ENCODE results near the gene TRIB2. TPM values are rescaled to one million over a fixed set of nuclear protein-coding genes. Genes with fewer than 3 reads are reported as not detected.

TRIB2 gene
- total RNA-seq, 1 donor from 2014 or later = 32.1 TPM

GRCh38 chr2:12717191-12718014 lies 667 bp downstream of the TRIB2 start:
- intact Hi-C loops (cut with DNase I) = loop anchor here (5.0 to 10.0 kb wide), 9 partner anchors 90 to 893 kb away; no protein-coding TSS in a partner anchor
- ATAC-seq (ENCODE audit: poor library complexity) (peak; percentile 53), DNase-seq (peak; percentile 77)

DNA sequence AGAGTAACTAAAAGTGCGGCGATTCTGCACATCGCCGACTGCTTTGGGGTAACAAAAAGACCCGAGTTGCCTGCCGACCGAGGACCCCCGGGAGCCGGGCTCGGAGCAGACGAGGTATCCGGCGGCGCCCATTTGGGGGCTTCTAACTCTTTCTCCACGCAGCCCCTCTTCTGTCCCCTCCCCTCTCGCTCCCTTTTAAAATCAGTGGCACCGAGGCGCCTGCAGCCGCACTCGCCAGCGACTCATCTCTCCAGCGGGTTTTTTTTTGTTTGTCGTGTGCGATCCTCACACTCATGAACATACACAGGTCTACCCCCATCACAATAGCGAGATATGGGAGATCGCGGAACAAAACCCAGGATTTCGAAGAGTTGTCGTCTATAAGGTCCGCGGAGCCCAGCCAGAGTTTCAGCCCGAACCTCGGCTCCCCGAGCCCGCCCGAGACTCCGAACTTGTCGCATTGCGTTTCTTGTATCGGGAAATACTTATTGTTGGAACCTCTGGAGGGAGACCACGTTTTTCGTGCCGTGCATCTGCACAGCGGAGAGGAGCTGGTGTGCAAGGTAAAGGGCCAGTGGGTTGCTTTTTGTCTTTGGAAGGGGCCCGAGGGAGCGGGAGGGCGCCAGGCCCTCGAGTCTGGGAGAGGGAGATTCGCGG lies 1.4 kb downstream of the TRIB2 start:
- no peak for ATAC-seq (ENCODE audit: poor library complexity)
- DNase-seq = no peak
- intact Hi-C loops (cut with DNase I) = loop anchor here (5.0 to 10.0 kb wide), 9 partner anchors 89 to 893 kb away; no protein-coding TSS in a partner anchor

DNA sequence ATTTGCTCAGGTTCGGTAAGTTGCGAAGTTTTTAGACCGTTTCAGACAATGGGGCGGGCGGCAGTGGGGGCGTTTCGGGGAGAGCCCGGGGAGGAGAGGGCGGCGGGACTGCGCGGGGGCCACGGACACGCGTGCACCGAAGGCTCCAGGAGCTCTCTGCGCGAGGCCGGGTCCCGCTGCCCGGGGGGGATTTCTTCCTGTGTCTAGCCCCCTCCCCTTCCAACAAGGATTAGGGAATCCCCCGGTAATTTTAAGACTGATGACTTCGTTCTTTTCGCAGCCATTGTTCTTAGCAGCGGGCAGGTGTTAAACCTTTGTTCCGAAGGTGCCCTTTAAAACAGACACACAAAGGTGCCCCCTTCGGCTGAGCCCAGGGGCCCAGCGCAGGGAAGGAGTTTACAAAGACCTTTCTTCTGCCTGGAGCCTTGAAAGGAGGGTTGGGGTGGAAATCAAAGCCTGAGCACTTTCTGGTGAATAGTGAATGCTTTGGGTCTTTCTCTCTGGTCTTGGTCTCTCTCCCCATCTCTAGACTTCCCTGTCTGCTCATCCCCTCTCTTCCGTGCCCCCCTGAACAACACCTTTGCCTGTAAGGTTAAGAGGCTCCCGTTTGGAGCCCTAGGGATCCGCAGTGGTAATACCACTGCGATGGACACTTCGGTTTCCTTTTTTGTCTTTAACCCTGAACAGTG lies 2.1 kb downstream of the TRIB2 start:
- intact Hi-C loops (cut with DNase I) = loop anchor here (5.0 to 10.0 kb wide), 9 partner anchors 88 to 894 kb away; no protein-coding TSS in a partner anchor

GRCh38 chr2:12719400-12720277 lies 2.9 kb downstream of the TRIB2 start:
- ATAC-seq (ENCODE audit: poor library complexity) = no peak
- intact Hi-C loops (cut with DNase I) = loop anchor here (5.0 to 10.0 kb wide), 10 partner anchors 88 to 895 kb away; no protein-coding TSS in a partner anchor
- no peak for DNase-seq

More for the DNA sequence above, 2.1 kb downstream of the TRIB2 start:
- ATAC-seq (ENCODE audit: poor library complexity) = no peak
- DNase-seq = no peak

DNA sequence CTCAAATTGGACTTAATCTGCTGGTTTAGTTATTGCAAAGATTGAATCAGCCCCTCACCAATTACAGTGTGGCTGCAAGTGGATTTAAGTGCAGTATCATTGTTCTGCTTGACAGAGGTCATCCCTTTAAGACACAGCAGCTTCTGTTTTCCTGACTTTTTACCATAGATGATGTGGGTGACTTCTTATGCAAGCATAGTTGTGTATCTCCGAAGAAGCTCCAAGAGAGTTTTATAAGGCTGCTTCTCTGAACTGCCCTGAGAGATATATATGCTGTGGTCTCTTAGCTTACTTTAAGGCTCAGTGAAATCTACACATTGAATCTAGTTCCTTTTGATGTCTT lies 3.5 kb downstream of the TRIB2 start:
- DNase-seq = no peak
- intact Hi-C loops (cut with DNase I) = loop anchor here (5.0 kb wide), 1 partner anchor 197 kb away; no protein-coding TSS in a partner anchor
- ATAC-seq (ENCODE audit: poor library complexity) = no peak

- intact Hi-C loops (cut with DNase I) = loop anchor here (5.0 kb wide), 1 partner anchor 196 kb away; no protein-coding TSS in a partner anchor
- no peak for DNase-seq
- no peak for ATAC-seq (ENCODE audit: poor library complexity)
These were observed 4.1 kb downstream of the TRIB2 start for GRCh38 chr2:12720754-12721378.

- intact Hi-C loops (cut with DNase I) = loop anchor here (5.0 kb wide), 1 partner anchor 195 kb away; no protein-coding TSS in a partner anchor
- DNase-seq (no peak), ATAC-seq (ENCODE audit: poor library complexity) (no peak)
These were observed 5.1 kb downstream of the TRIB2 start for GRCh38 chr2:12721566-12722446.

GRCh38 chr2:12722447-12723316 lies 5.9 kb downstream of the TRIB2 start:
- no peak for DNase-seq
- no peak for ATAC-seq (ENCODE audit: poor library complexity)
- intact Hi-C loops (cut with DNase I) = loop anchor here (5.0 kb wide), 1 partner anchor 195 kb away; no protein-coding TSS in a partner anchor

DNA sequence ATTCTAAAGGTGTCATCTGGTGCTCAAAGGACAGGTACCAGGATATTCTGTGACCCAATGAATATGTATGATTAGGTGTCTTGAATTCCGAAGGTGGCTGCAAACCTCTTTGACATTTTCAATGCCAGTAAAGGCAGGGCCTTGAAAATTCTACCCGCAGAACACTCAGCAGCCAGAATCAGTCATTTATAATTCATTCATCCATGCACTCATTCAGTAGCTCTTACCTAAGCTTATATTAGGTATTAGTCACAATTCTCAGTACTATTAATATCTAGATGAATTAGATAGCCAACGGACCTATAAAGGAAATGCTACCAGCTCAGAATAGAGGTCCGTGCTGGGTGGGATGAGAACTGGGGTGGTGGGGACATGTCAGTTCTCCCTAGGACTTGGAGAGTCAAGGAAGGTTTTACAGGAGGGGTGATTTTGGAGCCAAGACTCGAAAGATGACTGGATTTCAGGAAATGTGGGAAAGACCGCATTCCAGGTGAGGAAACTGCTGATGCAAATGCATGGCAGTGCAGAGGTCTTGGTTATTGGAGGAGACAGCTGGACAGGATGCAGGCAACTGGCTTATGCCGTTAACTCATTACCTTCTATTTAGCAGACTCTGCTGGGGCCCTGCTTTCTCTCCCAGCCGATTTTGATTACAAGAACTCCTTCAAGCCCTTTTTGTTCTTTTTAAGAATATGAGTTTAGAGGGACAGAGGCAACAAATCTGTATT lies 7.2 kb downstream of the TRIB2 start:
- intact Hi-C loops (cut with DNase I) = loop anchor here (5.0 kb wide), 1 partner anchor 193 kb away; no protein-coding TSS in a partner anchor
- ATAC-seq (ENCODE audit: poor library complexity) = no peak
- no peak for DNase-seq

GRCh38 chr2:12725233-12726187 lies 8.8 kb downstream of the TRIB2 start:
- intact Hi-C loops (cut with DNase I) = no loop called here
- peak; percentile 69 for ATAC-seq (ENCODE audit: poor library complexity)
- DNase-seq = no peak

DNA sequence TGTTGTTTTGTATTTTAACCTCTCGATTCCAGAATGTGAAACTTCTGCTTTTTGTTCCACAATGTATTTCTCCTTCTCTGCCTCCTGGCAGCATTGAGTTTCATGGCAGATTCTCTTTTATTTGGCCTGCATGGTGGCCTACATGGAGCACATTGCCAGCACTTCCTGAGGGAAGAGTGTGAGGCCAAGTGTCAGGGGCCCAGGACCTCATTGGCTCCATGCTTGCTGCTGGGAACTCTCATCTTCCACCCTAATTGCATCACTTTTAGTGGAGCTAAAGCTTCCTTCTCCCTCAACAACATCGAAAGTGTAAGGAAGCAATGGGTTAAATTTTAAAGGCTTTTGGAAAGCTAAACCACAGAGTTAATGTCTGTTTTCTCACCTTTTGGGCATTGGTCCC lies 9.5 kb downstream of the TRIB2 start:
- intact Hi-C loops (cut with DNase I) = no loop called here
- ATAC-seq (ENCODE audit: poor library complexity) (no peak), DNase-seq (no peak)

DNA sequence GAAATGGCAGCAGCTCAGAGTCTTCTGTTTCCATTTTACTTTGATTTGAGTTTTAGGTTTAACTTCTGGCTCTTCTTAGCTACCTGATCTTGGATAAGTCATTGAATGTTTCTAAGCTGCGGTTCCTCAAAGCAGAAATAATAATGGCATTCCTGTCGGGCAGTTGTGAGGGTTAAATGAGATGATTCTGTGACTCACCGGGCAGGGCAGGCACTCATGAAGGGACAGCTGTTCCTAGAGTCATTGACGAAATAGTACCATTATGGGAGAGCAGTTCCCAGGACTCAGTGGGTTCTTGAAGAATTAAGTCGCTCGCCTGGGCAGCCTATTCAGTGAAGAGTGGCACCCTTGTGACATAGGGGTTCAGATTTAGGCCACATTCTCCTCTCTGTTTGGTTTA lies 10.3 kb downstream of the TRIB2 start:
- intact Hi-C loops (cut with DNase I) = no loop called here
- no peak for DNase-seq
- ATAC-seq (ENCODE audit: poor library complexity) = no peak

DNA sequence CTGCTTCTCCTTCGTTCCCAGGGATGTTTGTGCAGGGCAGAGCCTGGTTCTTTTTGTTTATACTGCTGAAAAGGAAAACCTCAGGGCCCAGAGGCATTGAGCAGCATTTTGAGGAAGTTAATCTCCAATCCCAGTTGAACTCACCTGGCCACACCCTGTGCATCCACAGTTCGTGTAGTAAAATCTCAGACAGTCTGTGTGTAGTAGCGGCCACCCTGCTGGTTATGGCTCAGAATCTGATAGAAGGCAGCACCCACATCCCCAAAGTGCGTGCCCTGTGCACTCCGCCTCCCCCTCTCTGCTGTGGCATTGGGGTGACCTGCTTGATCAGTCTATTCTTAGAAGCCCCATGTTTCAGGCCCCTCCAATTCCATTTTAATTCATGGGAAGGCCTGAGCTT lies 10.9 kb downstream of the TRIB2 start:
- no peak for DNase-seq
- ATAC-seq (ENCODE audit: poor library complexity) = no peak
- intact Hi-C loops (cut with DNase I) = no loop called here

DNA sequence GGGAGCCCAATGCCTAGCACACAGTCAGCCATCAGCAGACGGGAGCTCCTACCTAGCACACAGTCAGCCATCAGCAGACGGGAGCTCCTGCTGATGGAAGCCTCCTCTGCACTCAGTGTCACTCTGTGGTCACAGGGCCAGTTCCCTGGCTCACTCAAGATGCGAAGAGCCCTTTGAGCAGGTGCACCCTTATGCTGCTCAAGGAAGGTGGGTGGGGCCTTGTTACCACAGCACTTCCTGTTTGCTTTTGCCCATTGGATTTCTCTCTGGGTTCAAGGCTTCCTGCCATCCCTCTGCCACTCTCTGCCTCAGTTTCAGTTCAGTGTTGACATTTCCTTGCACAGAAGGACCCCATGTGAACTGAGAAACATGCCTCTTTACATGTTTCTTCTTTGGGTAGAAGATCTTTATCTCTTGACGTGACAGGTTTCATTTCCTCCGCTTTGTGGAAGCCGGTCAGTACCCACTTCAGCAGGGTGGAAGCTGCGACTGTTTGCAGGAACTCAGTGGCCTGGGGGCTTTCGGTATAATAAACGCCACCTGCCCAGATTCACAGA lies 11.6 kb downstream of the TRIB2 start:
- DNase-seq (no peak), ATAC-seq (ENCODE audit: poor library complexity) (no peak)
- intact Hi-C loops (cut with DNase I) = no loop called here
